ENCODE measurements around the gene USP17L15.
"Not testable (repeated sequence)": the region's sequence is repeated elsewhere in the genome, so short reads cannot be mapped to it uniquely, and the experiment has no call there.

The USP17L15 gene, protein sequence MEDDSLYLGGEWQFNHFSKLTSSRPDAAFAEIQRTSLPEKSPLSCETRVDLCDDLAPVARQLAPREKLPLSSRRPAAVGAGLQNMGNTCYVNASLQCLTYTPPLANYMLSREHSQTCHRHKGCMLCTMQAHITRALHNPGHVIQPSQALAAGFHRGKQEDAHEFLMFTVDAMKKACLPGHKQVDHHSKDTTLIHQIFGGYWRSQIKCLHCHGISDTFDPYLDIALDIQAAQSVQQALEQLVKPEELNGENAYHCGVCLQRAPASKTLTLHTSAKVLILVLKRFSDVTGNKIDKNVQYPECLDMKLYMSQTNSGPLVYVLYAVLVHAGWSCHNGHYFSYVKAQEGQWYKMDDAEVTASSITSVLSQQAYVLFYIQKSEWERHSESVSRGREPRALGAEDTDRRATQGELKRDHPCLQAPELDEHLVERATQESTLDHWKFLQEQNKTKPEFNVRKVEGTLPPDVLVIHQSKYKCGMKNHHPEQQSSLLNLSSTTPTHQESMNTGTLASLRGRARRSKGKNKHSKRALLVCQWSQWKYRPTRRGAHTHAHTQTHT

DNA sequence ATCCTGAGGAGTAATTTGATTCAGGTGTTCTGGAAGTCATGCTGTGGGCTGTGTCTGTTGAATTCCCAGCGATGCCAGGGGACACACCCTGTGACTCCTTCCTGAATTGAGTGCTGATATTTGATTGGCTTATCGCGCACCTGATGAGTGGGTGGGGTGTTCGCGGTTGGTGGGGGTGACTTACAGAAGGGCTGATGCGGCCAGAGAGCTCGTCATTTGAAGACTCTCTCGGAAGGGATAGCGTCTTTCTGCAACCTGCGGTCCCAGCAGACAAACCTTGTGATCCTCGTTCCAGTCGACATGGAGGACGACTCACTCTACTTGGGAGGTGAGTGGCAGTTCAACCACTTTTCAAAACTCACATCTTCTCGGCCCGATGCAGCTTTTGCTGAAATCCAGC lies at the start of gene USP17L15:
Gene USP17L15, plus strand, starts transcription at position 301 of the 400 bp plus-strand sequence. Its CDS starts 0 bp downstream, at position 301.
- not testable (repeated sequence) for DNase-seq (ENCODE audit: low read depth in 2 of 3, low spot score in 2 of 3)

DNA sequence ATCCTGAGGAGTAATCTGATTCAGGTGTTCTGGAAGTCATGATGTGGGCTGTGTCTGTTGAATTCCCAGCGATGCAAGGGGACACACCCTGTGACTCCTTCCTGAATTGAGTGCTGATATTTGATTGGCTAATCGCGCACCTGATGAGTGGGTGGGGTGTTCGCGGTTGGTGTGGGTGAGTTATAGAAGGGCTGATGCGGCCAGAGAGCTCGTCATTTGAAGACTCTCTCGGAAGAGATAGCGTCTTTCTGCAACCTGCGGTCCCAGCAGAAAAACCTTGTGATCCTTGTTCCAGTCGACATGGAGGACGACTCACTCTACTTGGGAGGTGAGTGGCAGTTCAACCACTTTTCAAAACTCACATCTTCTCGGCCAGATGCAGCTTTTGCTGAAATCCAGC lies 23.8 kb upstream of the USP17L15 start, which contains the start of gene USP17L10:
Gene USP17L10, plus strand, starts transcription at position 301 of the 400 bp plus-strand sequence. Its CDS starts 0 bp downstream, at position 301.
- DNase-seq (ENCODE audit: low read depth in 2 of 3, low spot score in 2 of 3) = not testable (repeated sequence)

DNA sequence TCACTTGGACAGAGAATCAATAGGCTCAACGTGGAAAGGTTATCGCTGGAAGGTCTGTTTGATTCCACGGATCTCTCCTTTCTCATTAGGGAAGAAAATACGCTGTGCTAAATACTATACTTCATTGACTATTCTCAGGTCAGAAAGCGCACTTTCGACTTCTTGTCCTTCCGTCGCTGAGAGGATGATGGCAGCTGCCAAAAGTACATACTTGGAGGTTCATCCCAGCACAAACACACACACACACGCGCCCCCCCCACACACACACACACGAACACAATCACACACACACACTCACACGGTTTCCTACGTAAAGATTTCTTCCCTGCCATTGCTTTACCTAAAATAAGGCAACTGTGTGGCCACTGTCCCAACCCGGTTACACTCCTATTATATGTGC lies 19.5 kb upstream of the USP17L15 start:
- DNase-seq (ENCODE audit: low read depth in 2 of 3, low spot score in 2 of 3) = not testable (repeated sequence)

DNA sequence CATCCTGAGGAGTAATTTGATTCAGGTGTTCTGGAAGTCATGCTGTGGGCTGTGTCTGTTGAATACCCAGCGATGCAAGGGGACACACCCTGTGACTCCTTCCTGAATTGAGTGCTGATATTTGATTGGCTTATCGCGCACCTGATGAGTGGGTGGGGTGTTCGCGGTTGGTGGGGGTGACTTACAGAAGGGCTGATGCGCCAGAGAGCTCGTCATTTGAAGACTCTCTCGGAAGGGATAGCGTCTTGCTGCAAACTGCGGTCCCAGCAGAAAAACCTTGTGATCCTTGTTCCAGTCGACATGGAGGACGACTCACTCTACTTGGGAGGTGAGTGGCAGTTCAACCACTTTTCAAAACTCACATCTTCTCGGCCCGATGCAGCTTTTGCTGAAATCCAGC lies 19.1 kb upstream of the USP17L15 start, which contains the start of gene USP17L11:
Gene USP17L11, plus strand, starts transcription at position 301 of the 400 bp plus-strand sequence. Its CDS starts 0 bp downstream, at position 301.
- not testable (repeated sequence) for DNase-seq (ENCODE audit: low read depth in 2 of 3, low spot score in 2 of 3)

DNA sequence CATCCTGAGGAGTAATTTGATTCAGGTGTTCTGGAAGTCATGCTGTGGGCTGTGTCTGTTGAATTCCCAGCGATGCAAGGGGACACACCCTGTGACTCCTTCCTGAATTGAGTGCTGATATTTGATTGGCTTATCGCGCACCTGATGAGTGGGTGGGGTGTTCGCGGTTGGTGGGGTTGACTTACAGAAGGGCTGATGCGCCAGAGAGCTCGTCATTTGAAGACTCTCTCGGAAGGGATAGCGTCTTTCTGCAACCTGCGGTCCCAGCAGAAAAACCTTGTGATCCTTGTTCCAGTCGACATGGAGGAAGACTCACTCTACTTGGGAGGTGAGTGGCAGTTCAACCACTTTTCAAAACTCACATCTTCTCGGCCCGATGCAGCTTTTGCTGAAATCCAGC lies 14.3 kb upstream of the USP17L15 start, which contains the start of gene USP17L12:
Gene USP17L12, plus strand, starts transcription at position 301 of the 400 bp plus-strand sequence. Its CDS starts 0 bp downstream, at position 301.
- not testable (repeated sequence) for DNase-seq (ENCODE audit: low read depth in 2 of 3, low spot score in 2 of 3)

DNA sequence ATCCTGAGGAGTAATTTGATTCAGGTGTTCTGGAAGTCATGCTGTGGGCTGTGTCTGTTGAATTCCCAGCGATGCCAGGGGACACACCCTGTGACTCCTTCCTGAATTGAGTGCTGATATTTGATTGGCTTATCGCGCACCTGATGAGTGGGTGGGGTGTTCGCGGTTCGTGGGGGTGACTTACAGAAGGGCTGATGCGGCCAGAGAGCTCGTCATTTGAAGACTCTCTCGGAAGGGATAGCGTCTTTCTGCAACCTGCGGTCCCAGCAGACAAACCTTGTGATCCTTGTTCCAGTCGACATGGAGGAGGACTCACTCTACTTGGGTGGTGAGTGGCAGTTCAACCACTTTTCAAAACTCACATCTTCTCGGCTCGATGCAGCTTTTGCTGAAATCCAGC lies 9.6 kb upstream of the USP17L15 start, which contains the start of gene USP17L13:
Gene USP17L13, plus strand, starts transcription at position 301 of the 400 bp plus-strand sequence. Its CDS starts 0 bp downstream, at position 301.
- not testable (repeated sequence) for DNase-seq (ENCODE audit: low read depth in 2 of 3, low spot score in 2 of 3)

DNA sequence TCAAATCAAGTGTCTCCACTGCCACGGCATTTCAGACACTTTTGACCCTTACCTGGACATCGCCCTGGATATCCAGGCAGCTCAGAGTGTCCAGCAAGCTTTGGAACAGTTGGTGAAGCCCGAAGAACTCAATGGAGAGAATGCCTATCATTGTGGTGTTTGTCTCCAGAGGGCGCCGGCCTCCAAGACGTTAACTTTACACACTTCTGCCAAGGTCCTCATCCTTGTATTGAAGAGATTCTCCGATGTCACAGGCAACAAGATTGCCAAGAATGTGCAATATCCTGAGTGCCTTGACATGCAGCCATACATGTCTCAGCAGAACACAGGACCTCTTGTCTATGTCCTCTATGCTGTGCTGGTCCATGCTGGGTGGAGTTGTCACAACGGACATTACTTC lies 3.9 kb upstream of the USP17L15 start:
- DNase-seq (ENCODE audit: low read depth in 2 of 3, low spot score in 2 of 3) = not testable (repeated sequence)

DNA sequence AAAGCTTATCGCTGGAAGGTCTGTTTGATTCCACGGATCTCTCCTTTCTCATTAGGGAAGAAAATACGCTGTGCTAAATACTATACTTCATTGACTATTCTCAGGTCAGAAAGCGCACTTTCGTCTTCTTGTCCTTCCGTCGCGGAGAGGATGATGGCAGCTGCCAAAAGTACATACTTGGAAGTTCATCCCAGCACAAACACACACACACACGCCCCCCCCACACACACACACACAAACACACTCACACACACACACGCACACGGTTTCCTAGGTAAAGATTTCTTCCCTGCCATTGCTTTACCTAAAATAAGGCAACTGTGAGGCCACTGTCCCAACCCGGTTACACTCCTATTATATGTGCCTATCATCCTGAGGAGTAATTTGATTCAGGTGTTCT lies 4.3 kb downstream of the USP17L15 start:
- DNase-seq (ENCODE audit: low read depth in 2 of 3, low spot score in 2 of 3) = not testable (repeated sequence)

DNA sequence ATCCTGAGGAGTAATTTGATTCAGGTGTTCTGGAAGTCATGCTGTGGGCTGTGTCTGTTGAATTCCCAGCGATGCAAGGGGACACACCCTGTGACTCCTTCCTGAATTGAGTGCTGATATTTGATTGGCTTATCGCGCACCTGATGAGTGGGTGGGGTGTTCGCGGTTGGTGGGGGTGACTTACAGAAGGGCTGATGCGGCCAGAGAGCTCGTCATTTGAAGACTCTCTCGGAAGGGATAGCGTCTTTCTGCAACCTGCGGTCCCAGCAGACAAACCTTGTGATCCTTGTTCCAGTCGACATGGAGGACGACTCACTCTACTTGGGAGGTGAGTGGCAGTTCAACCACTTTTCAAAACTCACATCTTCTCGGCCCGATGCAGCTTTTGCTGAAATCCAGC lies 9.4 kb downstream of the USP17L15 start, which contains the start of gene USP17L17:
Gene USP17L17, plus strand, starts transcription at position 301 of the 400 bp plus-strand sequence. Its CDS starts 0 bp downstream, at position 301.
- not testable (repeated sequence) for DNase-seq (ENCODE audit: low read depth in 2 of 3, low spot score in 2 of 3)

DNA sequence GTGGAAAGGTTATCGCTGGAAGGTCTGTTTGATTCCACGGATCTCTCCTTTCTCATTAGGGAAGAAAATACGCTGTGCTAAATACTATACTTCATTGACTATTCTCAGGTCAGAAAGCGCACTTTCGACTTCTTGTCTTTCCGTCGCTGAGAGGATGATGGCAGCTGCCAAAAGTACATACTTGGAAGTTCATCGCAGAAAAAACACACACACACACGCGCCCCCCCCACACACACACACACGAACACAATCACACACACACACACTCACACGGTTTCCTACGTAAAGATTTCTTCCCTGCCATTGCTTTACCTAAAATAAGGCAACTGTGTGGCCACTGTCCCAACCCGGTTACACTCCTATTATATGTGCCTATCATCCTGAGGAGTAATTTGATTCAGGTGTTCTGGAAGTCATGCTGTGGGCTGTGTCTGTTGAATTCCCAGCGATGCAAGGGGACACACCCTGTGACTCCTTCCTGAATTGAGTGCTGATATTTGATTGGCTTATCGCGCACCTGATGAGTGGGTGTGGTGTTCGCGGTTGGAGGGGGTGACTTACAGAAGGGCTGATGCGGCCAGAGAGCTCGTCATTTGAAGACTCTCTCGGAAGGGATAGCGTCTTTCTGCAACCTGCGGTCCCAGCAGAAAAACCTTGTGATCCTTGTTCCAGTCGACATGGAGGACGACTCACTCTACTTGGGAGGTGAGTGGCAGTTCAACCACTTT lies 13.9 kb downstream of the USP17L15 start, which contains the start of gene USP17L18:
Gene USP17L18, plus strand, starts transcription at position 678 of the 728 bp plus-strand sequence. Its CDS starts 0 bp downstream, at position 678.
- peak in 2 of 3 experiments; percentile 0 to 1 for DNase-seq (ENCODE audit: low read depth in 2 of 3, low spot score in 2 of 3)

DNA sequence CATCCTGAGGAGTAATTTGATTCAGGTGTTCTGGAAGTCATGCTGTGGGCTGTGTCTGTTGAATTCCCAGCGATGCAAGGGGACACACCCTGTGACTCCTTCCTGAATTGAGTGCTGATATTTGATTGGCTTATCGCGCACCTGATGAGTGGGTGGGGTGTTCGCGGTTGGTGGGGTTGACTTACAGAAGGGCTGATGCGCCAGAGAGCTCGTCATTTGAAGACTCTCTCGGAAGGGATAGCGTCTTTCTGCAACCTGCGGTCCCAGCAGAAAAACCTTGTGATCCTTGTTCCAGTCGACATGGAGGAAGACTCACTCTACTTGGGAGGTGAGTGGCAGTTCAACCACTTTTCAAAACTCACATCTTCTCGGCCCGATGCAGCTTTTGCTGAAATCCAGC lies 18.9 kb downstream of the USP17L15 start, which contains the start of gene USP17L19:
Gene USP17L19, plus strand, starts transcription at position 301 of the 400 bp plus-strand sequence. Its CDS starts 0 bp downstream, at position 301.
- DNase-seq (ENCODE audit: low read depth in 2 of 3, low spot score in 2 of 3) = not testable (repeated sequence)

DNA sequence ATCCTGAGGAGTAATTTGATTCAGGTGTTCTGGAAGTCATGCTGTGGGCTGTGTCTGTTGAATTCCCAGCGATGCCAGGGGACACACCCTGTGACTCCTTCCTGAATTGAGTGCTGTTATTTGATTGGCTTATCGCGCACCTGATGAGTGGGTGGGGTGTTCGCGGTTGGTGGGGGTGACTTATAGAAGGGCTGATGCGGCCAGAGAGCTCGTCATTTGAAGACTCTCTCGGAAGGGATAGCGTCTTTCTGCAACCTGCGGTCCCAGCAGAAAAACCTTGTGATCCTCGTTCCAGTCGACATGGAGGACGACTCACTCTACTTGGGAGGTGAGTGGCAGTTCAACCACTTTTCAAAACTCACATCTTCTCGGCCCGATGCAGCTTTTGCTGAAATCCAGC lies 23.6 kb downstream of the USP17L15 start, which contains the start of gene USP17L20:
Gene USP17L20, plus strand, starts transcription at position 301 of the 400 bp plus-strand sequence. Its CDS starts 0 bp downstream, at position 301.
- DNase-seq (ENCODE audit: low read depth in 2 of 3, low spot score in 2 of 3) = not testable (repeated sequence)

DNA sequence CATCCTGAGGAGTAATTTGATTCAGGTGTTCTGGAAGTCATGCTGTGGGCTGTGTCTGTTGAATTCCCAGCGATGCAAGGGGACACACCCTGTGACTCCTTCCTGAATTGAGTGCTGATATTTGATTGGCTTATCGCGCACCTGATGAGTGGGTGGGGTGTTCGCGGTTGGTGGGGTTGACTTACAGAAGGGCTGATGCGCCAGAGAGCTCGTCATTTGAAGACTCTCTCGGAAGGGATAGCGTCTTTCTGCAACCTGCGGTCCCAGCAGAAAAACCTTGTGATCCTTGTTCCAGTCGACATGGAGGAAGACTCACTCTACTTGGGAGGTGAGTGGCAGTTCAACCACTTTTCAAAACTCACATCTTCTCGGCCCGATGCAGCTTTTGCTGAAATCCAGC lies 28.4 kb downstream of the USP17L15 start, which contains the start of gene USP17L21:
Gene USP17L21, plus strand, starts transcription at position 301 of the 400 bp plus-strand sequence. Its CDS starts 0 bp downstream, at position 301.
- not testable (repeated sequence) for DNase-seq (ENCODE audit: low read depth in 2 of 3, low spot score in 2 of 3)

DNA sequence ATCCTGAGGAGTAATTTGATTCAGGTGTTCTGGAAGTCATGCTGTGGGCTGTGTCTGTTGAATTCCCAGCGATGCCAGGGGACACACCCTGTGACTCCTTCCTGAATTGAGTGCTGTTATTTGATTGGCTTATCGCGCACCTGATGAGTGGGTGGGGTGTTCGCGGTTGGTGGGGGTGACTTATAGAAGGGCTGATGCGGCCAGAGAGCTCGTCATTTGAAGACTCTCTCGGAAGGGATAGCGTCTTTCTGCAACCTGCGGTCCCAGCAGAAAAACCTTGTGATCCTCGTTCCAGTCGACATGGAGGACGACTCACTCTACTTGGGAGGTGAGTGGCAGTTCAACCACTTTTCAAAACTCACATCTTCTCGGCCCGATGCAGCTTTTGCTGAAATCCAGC lies 33.1 kb downstream of the USP17L15 start, which contains the start of gene USP17L22:
Gene USP17L22, plus strand, starts transcription at position 301 of the 400 bp plus-strand sequence. Its CDS starts 0 bp downstream, at position 301.
- not testable (repeated sequence) for DNase-seq (ENCODE audit: low read depth in 2 of 3, low spot score in 2 of 3)

DNA sequence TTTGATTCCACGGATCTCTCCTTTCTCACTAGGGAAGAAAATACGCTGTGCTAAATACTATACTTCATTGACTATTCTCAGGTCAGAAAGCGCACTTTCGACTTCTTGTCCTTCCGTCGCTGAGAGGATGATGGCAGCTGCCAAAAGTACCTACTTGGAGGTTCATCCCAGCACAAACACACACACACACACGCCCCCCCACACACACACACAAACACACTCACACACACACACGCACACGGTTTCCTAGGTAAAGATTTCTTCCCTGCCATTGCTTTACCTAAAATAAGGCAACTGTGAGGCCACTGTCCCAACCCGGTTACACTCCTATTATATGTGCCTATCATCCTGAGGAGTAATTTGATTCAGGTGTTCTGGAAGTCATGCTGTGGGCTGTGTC lies 37.5 kb downstream of the USP17L15 start:
- DNase-seq (ENCODE audit: low read depth in 2 of 3, low spot score in 2 of 3) = peak in 2 of 3 experiments; percentile 0 to 4

Measured in activated CD8-positive, alpha-beta memory T cell treated with anti-CD3 and anti-CD28 coated beads for 48 hours (primary cell).